HL-60 (cell line): ENCODE data around the gene DUS1L.

Experiments
- DNase-seq, 2 experiments: peaks; one replicate each; pipeline ENCODE4 v3.0.0-alpha.2; 2010 to 2020; ENCODE audit warnings: low read depth in 1 of 2, low spot score in 1 of 2
- H3K27ac ChIP-seq: fragments of 250-450 bp; sonication (Bioruptor Pico); replicated peaks from 2 replicates; pipeline ENCODE4 v1.5.1; 2020; ENCODE audit warnings: mild to moderate bottlenecking, moderate library complexity
- H3K27me3 ChIP-seq: fragments of 250-450 bp; sonication (Bioruptor Pico); 2 replicates; pipeline ENCODE4 v1.5.1; 2021; ENCODE audit warnings: mild to moderate bottlenecking, moderate library complexity; ENCODE audit not compliant: insufficient read depth, poor library complexity, severe bottlenecking
- H3K4me3 ChIP-seq: replicated peaks from 2 replicates; pipeline ENCODE4 v1.5.1; 2011; ENCODE audit warnings: mild to moderate bottlenecking, control low read depth, low read length; ENCODE audit not compliant: insufficient read depth
- CTCF ChIP-seq: IDR thresholded peaks from one replicate; pipeline ENCODE4 v1.5.1; 2011; ENCODE audit warnings: low read length, control low read depth, inconsistent platforms; ENCODE audit not compliant: insufficient read depth
- GABPA ChIP-seq: IDR thresholded peaks from 2 replicates; pipeline ENCODE4 v1.6.1; 2012; ENCODE audit warnings: low read depth
- POLR2AphosphoS5 ChIP-seq: IDR thresholded peaks from 2 replicates; pipeline ENCODE4 v1.6.1; 2012; ENCODE audit warnings: low read depth
- SPI1 ChIP-seq: IDR thresholded peaks from 2 replicates; pipeline ENCODE4 v1.6.1; 2012; ENCODE audit warnings: low read depth, mild to moderate bottlenecking, borderline replicate concordance
- TF ChIP-seq, protein P1 (sequence below): IDR thresholded peaks from 2 replicates; pipeline ENCODE4 v1.6.1; 2012; ENCODE audit warnings: low read depth; ENCODE audit not compliant: insufficient replicate concordance

Gene DUS1L

DNA sequence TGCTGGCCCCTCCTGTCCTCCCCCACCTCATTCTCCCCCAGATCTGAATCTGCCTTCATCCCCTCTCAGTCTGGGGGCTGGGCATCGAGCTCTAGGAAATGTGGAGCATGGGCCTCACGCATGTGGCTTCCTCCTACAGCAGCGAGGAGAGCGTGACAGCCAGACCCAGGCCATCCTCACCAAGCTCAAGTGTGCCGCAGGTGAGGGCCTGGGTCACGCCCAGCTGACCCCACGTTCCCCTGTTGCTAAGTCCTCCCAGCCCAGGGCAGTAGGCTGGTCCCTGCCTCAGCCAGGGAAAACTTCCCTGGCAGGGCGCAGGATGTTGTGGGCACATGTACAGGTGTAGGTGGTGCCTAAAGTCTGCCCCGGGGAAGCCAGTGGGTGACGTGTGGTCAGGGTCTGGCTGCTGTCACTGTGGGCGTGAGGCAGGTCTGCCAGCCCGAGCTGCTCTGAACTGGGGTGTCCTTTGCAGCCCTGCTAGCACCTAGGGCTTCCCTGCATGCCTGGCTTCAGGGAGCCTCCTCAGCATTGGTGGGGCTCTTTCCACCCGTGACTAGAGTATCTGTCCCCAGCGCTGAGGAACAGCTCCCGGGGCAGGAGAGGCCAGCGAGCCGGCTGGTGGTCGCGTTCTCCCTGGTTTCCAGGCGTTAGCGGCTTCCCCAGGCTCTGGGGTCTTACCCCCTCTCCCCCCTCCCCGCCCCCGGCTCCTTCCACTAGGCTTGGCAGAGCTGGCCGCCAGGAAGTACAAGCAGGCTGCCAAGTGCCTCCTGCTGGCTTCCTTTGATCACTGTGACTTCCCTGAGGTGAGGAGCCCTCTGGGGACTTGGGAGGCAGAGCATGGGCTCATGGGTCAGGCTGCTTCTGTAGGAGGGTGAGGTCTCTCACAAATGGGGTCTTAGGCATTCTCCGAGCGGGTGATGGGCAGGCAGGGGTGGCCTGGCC lies 10.3 kb downstream of the DUS1L start:
- H3K27ac ChIP-seq: no peak overlapping the region
- H3K4me3 ChIP-seq: no peak overlapping the region
- H3K27me3 ChIP-seq: no peaks in the 10 kb centered on the region
- no peak for DNase-seq
- TF ChIP-seq CTCF: no peak
- TF ChIP-seq, protein P1, sequence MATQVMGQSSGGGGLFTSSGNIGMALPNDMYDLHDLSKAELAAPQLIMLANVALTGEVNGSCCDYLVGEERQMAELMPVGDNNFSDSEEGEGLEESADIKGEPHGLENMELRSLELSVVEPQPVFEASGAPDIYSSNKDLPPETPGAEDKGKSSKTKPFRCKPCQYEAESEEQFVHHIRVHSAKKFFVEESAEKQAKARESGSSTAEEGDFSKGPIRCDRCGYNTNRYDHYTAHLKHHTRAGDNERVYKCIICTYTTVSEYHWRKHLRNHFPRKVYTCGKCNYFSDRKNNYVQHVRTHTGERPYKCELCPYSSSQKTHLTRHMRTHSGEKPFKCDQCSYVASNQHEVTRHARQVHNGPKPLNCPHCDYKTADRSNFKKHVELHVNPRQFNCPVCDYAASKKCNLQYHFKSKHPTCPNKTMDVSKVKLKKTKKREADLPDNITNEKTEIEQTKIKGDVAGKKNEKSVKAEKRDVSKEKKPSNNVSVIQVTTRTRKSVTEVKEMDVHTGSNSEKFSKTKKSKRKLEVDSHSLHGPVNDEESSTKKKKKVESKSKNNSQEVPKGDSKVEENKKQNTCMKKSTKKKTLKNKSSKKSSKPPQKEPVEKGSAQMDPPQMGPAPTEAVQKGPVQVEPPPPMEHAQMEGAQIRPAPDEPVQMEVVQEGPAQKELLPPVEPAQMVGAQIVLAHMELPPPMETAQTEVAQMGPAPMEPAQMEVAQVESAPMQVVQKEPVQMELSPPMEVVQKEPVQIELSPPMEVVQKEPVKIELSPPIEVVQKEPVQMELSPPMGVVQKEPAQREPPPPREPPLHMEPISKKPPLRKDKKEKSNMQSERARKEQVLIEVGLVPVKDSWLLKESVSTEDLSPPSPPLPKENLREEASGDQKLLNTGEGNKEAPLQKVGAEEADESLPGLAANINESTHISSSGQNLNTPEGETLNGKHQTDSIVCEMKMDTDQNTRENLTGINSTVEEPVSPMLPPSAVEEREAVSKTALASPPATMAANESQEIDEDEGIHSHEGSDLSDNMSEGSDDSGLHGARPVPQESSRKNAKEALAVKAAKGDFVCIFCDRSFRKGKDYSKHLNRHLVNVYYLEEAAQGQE: no peak
- TF ChIP-seq POLR2AphosphoS5: 0 out of 2 replicates have a peak, but pooled peaks have one; percentile 13

DNA sequence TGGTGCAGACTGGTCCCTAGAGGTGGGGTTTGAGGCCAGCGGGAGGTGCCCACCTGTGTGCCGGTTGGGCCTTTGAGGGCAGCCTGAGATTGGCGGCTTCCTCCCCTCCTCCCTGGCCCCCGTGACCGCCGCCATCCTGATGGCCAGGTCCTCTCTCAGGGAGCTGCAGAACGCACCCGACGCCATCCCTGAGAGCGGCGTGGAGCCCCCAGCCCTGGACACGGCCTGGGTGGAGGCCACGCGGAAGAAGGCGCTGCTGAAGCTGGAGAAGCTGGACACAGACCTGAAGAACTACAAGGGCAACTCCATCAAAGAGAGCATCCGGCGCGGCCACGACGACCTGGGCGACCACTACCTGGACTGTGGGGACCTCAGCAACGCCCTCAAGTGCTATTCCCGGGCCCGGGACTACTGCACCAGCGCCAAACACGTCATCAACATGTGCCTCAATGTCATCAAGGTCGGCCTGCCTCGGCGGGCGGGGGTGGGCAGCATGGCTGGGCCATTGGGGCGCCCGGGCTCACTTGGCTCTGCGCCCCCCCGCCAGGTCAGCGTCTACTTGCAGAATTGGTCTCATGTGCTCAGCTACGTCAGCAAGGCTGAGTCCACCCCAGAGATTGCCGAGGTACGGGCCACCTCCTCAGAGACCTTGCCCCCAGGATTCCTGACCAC lies 11.1 kb downstream of the DUS1L start:
- no peak overlapping the region for H3K27ac ChIP-seq

More for the DNA sequence above, 11.1 kb downstream of the DUS1L start:
- no peaks in the 10 kb centered on the region for H3K27me3 ChIP-seq
- H3K4me3 ChIP-seq: no peak overlapping the region
- no peak for DNase-seq
- TF ChIP-seq SPI1 (no peak), CTCF (no peak), POLR2AphosphoS5 (no peak; the same call in 1 of the 2 replicates), GABPA (no peak)
- TF ChIP-seq, protein P1: no peak
